ACHN (cell line): Measurements from ENCODE around the gene SEL1L.
"Not testable (repeated sequence)": the region's sequence is repeated elsewhere in the genome, so short reads cannot be mapped to it uniquely, and the experiment has no call there.

Experiments
- DNase-seq: peaks from one replicate; pipeline ENCODE4 v3.0.0-alpha.2; 2015
- in situ Hi-C: cut with HindIII; loops from 2 replicates; pipeline ENCODE4 v1.10.0; 2017; ENCODE audit warnings: low sequenced_read_pairs, low pct_ligation_motif_present, low pct_unique_long_range_greater_than_20kb

The SEL1L gene

DNA sequence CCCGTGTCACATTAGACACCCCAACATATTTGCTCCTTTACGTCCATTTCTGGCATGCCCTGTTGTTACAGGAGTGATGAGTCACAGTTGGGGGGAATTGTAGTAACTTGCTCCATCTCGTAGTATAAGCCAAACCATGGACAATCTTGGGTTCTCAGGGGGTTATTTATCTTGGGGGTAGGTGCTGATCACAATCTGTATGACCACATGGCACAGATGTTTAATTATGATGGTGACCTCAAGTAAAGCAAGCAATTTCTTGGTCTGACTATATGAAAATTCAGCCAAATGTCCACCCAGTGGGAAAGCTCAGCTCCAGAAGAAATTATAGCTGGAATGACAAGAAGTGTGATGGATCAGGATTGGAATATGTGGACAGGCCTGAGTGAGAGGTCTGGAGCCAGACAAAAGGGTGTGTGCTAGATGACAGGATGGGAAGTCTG, 101.4 kb downstream of the SEL1L start:
- no peak for DNase-seq
- in situ Hi-C loops: no loop called here

DNA sequence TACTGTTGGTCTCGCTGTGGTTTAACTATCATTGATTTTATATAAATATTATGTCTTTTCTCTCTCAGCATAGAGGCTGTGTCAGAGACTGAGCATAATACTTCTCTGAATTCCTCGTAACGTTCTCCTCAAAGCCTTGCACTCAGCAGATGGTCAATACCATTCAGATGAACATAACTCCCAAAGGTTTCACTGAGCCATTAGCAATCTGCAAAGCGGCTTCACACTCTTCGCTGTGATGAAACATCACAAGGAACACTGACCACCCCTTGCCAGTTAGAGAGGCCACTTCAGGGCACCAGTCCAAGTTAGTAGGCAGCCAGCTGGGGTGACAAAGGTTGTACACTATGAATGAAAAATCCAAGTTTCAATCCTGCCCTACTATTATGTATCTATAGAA, 103.4 kb downstream of the SEL1L start:
- no peak for DNase-seq
- in situ Hi-C loops: no loop called here

DNA sequence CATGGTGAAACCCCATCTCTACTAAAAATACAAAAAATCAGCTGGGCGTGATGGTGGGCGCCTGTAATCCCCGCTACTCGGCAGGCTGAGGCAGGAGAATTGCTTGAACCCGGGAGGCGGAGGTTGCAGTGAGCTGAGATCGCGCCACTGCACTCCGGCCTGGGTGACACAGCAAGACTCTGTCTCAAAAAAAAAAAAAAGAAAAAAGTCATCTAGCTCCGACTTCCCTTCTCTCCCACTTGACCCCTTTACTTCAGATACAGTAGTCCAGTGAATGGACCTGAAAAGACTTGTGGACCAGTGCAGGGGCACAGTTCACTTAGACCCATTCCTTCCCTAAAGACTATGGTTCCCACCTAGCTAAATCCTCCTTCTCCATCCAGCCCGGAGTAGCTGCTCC, 103.9 kb downstream of the SEL1L start:
- in situ Hi-C loops, DNase-seq: not testable (repeated sequence)

DNA sequence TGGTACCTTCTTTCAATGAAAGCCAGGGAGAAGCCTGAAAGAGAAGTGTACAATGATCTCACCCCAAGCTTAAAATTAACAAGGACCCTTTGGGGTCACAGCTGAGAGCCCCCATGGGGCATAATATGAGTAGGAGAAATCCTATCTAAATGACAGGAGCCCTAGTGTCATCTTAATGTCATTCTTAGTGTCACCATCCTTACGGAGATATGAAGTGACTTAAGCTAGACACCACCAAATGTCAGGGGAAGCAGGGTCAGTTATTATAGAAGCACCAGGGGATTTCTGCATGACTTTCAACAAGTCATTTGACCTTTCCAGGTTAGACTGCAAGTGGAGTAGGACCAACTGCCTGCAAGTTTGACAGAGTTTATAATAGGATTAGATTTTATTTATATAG, 104.6 kb downstream of the SEL1L start:
- in situ Hi-C loops: no loop called here
- no peak for DNase-seq

DNA sequence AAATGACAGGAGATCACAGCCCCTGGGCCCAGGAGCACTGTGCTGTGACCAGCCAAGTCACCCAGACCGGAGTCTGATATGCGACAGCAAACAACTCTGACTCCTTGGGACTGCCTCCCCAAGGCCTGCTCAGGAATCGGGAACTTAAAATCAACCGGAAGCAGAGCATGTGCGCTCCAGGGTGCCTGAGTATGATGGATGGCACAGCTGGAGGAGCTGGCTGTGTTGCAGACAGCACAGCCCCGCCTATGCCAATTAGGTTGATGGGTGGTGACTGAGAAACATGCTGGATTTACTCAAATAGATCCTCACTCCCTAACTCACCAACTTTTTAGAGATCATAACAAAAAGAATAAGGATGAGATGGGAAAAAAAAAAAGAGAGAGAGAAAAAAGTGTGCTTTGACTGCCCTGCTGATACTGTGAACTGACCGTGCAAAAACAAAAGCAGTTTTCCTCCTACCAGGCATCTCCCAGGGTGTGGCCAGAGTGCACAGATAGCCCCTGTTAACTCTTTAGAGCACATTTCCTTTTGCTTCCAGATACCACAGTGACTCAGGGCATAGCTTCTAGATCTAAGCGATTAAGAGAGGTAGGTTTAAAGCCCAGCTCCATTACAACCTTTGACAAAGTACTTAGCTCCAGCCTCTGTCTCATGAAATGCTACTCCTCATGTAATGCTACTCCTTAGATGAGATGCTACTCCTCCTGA, 106.2 kb downstream of the SEL1L start:
- DNase-seq: no peak
- in situ Hi-C loops: no loop called here

DNA sequence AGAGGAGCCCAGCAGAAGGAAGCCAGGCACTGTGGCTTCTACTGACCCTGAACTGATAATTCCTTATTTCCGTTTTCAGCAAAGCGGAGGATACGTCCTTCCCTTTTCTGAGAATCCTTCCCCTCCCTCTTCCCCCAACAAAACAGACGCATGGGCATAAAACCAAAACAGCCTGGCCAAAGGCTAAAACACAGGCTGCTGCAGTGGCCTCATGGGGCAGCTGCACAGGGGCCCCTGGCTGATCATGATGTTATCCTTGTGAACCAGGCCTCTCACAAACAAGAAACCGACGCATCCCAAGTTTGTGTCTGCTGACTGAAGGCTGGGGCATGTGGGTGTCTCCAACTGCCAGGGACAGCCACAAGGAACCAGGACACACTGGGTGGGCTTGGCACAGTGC, 110.1 kb downstream of the SEL1L start:
- DNase-seq: no peak

More for the DNA sequence above, 110.1 kb downstream of the SEL1L start:
- in situ Hi-C loops: no loop called here
